Brain microvascular endothelial cell (primary cell): Measurements from ENCODE around the gene BBLN.

Experiments used
- DNase-seq: peaks from one replicate; pipeline ENCODE4 v3.0.0-alpha.2; 2020
- H3K27ac ChIP-seq: fragments of 250-450 bp; sonication (Bioruptor Pico); 2 replicates; pipeline ENCODE4 v1.5.1; 2020; ENCODE audit warnings: mild to moderate bottlenecking, moderate library complexity
- H3K27me3 ChIP-seq: fragments of 250-450 bp; sonication (Bioruptor Pico); replicated peaks from 2 replicates; pipeline ENCODE4 v1.5.1; 2020; ENCODE audit warnings: mild to moderate bottlenecking
- H3K36me3 ChIP-seq: fragments of 250-450 bp; sonication (Bioruptor Pico); replicated peaks from 2 replicates; pipeline ENCODE4 v1.5.1; 2020; ENCODE audit warnings: mild to moderate bottlenecking
- H3K4me3 ChIP-seq: 2 replicates; pipeline ENCODE4 v1.5.1; 2011; ENCODE audit warnings: low read depth, mild to moderate bottlenecking, control low read depth, low read length, moderate library complexity
- CTCF ChIP-seq: IDR thresholded peaks from 2 replicates; pipeline ENCODE4 v1.5.1; 2011; ENCODE audit warnings: low read depth, mild to moderate bottlenecking, moderate library complexity, low read length, control low read depth, inconsistent platforms; ENCODE audit errors: missing control alignments
- in situ Hi-C: cut with HindIII; loops from 2 replicates; pipeline ENCODE4 v1.10.0; 2017; ENCODE audit warnings: low sequenced_read_pairs, low pct_ligation_motif_present

The BBLN gene

GRCh38 chr9:128149001-128149701 lies 10.9 kb upstream of the BBLN start, which contains the start of gene LCN2:
LCN2 (plus strand) TSS chr9:128149453; CDS start chr9:128149526, 73 bp downstream.
- H3K27ac ChIP-seq = no peak within 1 kb of the TSS
- in situ Hi-C loops = no loop called here
- no peak for DNase-seq
- H3K27me3 ChIP-seq = no peaks in the 10 kb centered on the region
- no peak for TF ChIP-seq CTCF
- no peak within 1 kb of the TSS for H3K4me3 ChIP-seq
- H3K36me3 ChIP-seq = no peaks in the 10 kb centered on the region

- in situ Hi-C loops = no loop called here
- DNase-seq = no peak
- H3K27ac ChIP-seq = no peak overlapping the region
Observed at GRCh38 chr9:128149951-128150593, 10.0 kb upstream of the BBLN start.

GRCh38 chr9:128150594-128151308 lies 9.3 kb upstream of the BBLN start:
- H3K36me3 ChIP-seq = no peaks in the 10 kb centered on the region
- H3K27ac ChIP-seq = no peak overlapping the region
- DNase-seq = no peak
- no peaks in the 10 kb centered on the region for H3K27me3 ChIP-seq
- in situ Hi-C loops = no loop called here
- peak; percentile 50 for TF ChIP-seq CTCF
- H3K4me3 ChIP-seq = no peak overlapping the region

More at GRCh38 chr9:128149951-128150593, 10.0 kb upstream of the BBLN start:
- no peak for TF ChIP-seq CTCF
- Histone ChIP-seq H3K27me3 (no peaks in the 10 kb centered on the region), H3K4me3 (no peak overlapping the region), H3K36me3 (no peaks in the 10 kb centered on the region)

- H3K27ac ChIP-seq = no peak overlapping the region
- H3K27me3 ChIP-seq = no peaks in the 10 kb centered on the region
- no peak for DNase-seq
- H3K36me3 ChIP-seq = no peaks in the 10 kb centered on the region
- TF ChIP-seq CTCF = no peak
- H3K4me3 ChIP-seq = no peak overlapping the region
- in situ Hi-C loops = no loop called here
Observed at GRCh38 chr9:128151309-128152132, 8.5 kb upstream of the BBLN start.

GRCh38 chr9:128152133-128153059 lies 7.7 kb upstream of the BBLN start:
- in situ Hi-C loops = no loop called here
- no peak overlapping the region for H3K27ac ChIP-seq
- DNase-seq = no peak
- no peaks in the 10 kb centered on the region for H3K27me3 ChIP-seq
- no peaks in the 10 kb centered on the region for H3K36me3 ChIP-seq
- TF ChIP-seq CTCF = no peak
- no peak overlapping the region for H3K4me3 ChIP-seq
